GM08714 (cell line): ENCODE measurements around the gene SLC30A3.

Source experiments
- H3K4me3 ChIP-seq: fragments of 200-500 bp; sonication (Bioruptor generic); 2 replicates; pipeline ENCODE4 v1.5.1; 2014; ENCODE audit warnings: mild to moderate bottlenecking, low read length, inconsistent platforms
- ZNF274 ChIP-seq: IDR thresholded peaks from 2 replicates; pipeline ENCODE4 v1.6.1; 2012; ENCODE audit warnings: mild to moderate bottlenecking, low read depth, low read length

The SLC30A3 gene

DNA sequence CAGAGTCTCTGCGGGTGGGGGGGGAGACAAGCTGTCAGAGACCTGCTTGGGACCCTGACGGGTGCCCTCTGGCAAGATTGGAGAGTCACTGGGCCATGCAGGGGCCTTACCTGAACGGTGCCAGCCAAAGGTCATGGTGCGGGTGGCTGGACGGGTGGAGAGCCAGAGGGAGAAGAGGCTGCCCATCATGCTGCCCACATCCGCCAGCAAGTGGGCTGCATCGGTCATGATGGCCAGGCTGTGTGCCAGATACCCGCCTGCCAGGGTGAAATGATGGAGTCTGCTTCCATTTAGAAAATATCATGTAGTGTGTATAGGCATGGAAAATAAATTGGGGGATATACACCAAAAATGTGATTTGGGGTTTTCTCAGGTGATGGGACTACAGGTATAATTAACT, 4.8 kb downstream of the SLC30A3 start:
- no peak for TF ChIP-seq ZNF274
- H3K4me3 ChIP-seq: no peak overlapping the region

DNA sequence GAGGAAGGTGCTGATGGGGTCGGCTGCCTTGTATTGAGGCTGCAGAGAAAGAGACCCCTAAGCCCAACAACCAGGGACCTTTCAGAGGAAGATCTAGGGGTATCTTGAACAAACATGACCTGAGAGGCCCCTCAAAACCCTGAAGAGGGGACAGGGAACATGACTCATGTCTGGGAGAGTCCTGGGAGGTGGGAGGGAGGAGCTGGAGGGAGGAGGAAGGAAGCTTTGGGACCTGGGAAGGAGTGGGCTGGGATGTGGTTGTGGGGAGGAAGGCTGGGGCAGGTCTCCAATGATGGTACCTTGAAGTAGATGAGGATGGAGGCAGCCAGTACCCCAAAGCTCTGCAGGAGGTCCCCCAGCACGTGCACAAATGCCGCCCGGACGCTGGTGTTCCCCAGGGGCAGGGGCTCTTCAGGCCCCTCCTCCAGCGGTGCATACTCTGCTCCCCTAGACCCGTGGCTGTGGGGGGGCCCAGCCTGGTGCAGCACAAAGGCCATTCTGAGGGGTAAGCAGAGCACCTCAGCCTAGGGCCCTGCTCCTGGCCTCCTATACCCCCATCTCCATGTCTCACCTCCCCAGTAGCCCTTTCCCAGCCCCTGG, 5.9 kb downstream of the SLC30A3 start:
- TF ChIP-seq ZNF274: no peak
- no peak overlapping the region for H3K4me3 ChIP-seq

DNA sequence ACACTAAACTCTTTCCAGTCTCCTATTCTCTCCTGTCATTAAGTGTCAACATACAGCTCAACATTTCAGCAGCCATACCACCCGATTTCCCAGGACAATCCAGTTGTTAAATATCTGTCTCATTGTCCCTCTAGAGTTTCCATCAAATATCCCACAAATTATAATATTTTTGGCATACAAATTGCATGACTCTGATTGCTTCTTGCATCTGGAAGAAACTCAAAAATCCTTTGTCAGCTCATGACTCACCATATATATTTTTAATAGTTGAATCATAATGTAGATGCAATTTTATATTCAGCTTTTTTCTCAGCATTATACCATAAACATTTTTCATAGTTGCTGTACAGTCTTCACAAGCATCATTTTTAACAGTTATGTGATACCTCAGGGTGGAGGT, 7.2 kb downstream of the SLC30A3 start:
- TF ChIP-seq ZNF274: no peak
- no peak overlapping the region for H3K4me3 ChIP-seq

- H3K4me3 ChIP-seq: no peak overlapping the region
- no peak for TF ChIP-seq ZNF274
Observed at GRCh38 chr2:27255187-27255586, 7.7 kb downstream of the SLC30A3 start.

- no peak for TF ChIP-seq ZNF274
- no peak overlapping the region for H3K4me3 ChIP-seq
Observed at GRCh38 chr2:27251766-27252165, 11.1 kb downstream of the SLC30A3 start.

- no peak for TF ChIP-seq ZNF274
- H3K4me3 ChIP-seq: no peak overlapping the region
Observed at GRCh38 chr2:27250652-27251379, 12.0 kb downstream of the SLC30A3 start.

- no peak overlapping the region for H3K4me3 ChIP-seq
- TF ChIP-seq ZNF274: no peak
Observed at GRCh38 chr2:27249891-27250651, 12.8 kb downstream of the SLC30A3 start.

DNA sequence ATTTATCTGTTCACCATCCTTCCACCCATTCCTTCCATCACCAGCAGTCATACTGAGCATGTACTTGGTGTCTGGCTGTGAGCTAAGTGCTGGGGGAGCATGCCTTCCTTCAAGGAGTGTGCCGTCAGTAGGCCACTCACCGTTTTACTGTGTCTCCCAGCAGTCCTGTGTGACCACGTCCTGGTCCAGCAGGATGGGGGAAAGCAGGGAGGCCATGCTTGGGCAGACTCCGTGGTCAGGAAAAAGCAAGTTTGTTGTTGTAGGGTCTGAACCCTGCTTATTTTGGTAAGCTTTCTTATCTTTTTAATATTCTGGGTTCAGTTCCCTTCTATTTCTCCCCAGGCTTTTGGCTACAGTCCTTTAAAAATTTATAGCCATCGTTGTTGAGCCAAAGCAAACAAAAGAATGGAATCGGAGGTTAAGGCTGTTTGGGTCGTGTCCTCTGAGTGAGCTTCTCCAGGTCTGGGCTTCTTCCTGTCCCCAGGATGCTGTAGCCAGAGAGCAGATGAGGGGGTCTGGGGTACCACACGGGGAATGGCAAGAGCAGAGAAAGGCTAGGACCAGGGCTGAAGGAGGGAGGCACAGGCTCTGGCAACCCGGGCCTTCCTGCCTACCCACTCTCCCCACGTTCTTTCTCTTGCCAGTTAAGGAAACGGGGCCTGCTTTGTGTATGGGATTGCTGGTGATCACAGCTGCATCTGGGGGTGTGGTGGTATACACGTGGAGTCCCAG, 13.5 kb downstream of the SLC30A3 start:
- H3K4me3 ChIP-seq: no peak overlapping the region
- no peak for TF ChIP-seq ZNF274

- no peak for TF ChIP-seq ZNF274
- H3K4me3 ChIP-seq: no peak overlapping the region
Observed at GRCh38 chr2:27247893-27248292, 15.0 kb downstream of the SLC30A3 start.

DNA sequence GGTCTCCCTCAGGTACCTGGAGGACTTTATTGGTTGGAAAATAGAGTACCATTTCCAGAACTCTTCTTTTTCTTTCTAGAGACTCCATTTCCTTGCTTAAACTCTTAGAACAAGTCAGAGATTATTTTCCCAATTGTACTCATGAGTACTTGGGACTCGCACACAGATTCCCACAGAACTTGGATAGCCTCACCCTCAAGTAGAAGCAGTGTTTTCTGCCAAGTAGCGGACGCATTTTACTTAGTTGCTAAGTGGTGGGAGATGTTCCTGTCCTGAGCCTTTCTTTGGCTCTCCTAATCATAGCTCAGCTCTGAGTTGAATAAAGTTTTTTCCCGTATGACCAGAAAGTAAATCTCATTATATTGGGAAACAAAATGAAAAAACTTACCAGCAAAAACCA, 17.2 kb downstream of the SLC30A3 start:
- TF ChIP-seq ZNF274: no peak
- H3K4me3 ChIP-seq: no peak overlapping the region

GRCh38 chr2:27245116-27245515, 17.7 kb downstream of the SLC30A3 start:
- no peak overlapping the region for H3K4me3 ChIP-seq
- no peak for TF ChIP-seq ZNF274

DNA sequence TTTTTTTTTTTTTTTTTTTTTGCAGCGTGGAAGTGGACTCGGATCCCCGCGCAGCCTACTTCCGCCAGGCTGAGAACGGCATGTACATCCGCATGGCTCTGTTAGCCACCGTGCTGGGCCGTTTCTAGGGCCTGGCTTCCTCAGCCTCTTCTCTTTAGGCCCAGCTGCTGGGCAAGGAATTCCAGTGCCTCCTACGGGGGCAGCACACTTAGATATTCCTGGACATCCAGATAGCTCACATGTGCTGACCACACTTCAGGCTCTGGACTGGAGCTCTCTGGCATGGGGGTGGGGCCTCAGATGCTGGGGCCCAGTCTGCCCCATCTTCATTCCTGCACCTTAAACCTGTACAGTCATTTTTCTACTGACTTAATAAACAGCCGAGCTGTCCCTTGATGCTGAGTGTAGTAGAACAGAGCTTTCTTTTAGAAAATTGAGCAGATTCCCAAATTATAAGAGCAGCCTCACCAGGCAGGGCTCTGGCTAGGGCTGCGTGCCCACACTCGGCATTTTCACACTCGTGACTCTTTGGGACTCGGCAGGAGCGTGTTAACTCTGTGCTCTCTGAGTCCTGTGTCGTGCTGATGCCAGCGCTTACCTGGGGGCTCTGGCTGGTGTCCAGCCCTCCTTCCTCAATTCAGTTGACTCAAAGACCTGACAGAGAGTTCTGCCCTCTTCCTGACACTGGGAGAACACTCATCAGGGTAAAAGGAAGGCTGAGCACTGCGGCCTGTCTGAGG, 19.3 kb downstream of the SLC30A3 start:
- no peak overlapping the region for H3K4me3 ChIP-seq
- TF ChIP-seq ZNF274: no peak

- no peak for TF ChIP-seq ZNF274
- H3K4me3 ChIP-seq: no peak overlapping the region
Observed at GRCh38 chr2:27242614-27242951, 20.3 kb downstream of the SLC30A3 start.

- H3K4me3 ChIP-seq: no peak overlapping the region
- no peak for TF ChIP-seq ZNF274
Observed at GRCh38 chr2:27241761-27242613, 20.9 kb downstream of the SLC30A3 start.
